NOMO-1 treated with DMSO at 0.1 percent for 48 hours (cell line): Measurements from ENCODE around the gene TGM3.
A peak's percentile ranks its signal among the peaks of the same experiment; 100 is the strongest.

Source experiments
- DNase-seq: peaks from one replicate; lab custom pipeline; 2025; ENCODE audit not compliant: unreplicated experiment; lab: John Stamatoyannopoulos, UW

The TGM3 gene

DNA sequence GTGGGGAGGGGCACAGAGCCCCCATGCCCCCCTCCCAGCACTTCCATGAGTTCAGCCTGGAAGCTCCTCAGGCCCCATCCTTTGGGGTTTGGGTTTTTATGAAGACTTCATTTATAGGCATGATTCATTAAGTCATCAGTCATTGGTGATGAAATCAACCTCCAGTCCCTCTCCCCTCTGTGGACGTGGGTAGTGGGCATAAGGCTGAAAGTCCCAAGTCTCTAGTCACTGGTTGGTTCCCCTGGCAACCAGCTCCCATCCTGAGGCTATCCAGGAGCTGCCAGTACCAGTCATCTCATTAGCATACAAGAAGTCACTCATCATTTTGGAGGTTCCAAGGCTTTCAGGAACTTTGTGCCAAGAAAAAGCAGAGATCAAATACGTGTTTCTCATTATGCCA lies 9.2 kb downstream of the TGM3 start:
- DNase-seq, result no peak

DNA sequence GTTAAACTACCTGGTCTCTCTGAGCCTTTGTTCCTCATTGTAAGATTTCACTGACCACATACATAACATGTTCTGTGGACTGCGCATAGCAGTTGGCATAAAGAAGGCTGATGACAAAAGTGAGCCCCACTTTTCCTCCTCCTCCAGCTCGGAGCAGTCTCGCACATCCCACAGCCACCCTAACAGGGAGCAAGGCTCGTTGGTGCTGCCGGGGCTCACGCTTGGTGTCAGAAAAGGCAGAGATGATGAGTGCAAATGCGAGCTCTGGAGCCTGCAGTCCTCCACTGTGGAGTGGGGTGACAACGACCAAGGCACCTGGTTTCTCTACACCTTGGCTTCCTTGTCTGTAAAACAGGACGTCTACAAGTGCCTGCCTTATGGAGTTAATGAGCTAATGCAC lies 9.7 kb downstream of the TGM3 start:
- DNase-seq, result no peak

DNA sequence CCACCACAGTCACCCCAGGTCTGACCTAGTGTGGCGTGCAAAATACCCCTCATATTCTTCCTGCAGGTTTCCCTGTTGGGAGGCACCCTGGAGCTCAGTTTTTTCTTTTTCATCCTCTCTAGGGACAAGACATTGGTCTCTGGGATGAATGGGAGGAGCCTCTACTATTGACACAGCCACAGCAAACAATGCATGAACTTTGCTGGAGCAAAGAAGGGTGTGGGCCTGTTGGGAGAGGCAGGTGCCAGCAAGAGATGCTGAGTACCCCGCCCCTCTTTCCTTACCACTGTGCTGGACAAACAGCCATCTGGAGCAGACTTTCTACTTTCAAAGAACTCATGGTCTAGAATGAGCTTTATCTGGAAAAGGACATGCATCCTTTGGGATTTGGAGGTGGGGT lies 10.1 kb downstream of the TGM3 start:
- DNase-seq, result no peak

DNA sequence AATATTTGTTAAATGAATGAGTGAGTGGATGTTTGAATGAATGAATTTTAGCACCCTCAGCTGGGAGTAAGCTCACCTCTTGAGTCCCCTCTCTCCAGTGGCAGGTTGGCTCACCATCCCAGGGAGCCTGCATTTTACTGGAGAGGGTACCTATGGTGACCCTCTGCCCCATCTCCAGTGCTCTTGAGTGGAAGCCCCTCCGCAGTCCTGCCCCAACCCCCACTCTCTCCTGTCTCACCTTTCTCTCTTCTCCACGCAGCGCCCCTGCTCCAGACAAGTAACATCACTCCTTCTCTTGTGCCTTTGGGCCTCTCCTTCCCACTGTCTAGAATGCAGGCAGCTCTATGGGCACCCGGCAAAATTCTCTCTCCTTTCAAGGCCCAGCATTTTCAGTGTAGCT lies 11.3 kb downstream of the TGM3 start:
- DNase-seq, result no peak

DNA sequence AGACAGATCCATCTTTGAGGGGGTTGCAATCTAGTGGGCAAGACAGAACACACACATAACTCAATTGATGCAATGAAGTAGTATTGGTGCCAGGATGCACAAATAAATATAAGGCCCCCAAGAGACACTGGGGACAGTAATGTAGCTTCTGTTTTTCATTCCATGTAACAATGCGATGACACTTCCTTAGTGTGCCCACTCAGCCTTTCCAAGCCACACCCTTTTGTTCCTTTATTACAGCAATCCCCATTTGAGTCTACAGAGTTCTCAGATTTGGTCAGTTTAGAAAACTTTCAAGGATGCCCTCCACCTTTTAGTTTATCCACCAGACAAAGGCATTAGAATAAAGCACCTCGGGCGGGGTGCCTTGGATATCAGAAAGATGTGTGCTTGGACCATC lies 15.5 kb downstream of the TGM3 start:
- DNase-seq, result no peak

DNA sequence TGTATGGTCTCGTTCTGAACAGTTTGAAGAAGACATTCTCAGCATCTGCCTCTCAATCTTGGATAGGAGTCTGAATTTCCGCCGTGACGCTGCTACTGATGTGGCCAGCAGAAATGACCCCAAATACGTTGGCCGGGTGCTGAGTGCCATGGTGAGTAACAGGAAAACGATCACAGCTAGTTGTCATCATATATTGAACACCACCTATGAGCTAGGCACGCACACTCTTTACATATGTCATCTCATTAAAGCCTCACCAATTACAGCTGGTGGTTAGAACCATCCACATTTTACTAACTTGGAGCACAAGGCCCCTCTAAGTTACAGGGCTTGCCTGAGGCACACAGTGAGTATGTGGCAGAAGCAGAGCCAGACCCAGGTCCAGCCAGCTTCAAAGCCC lies 17.1 kb downstream of the TGM3 start:
- no peak for DNase-seq

DNA sequence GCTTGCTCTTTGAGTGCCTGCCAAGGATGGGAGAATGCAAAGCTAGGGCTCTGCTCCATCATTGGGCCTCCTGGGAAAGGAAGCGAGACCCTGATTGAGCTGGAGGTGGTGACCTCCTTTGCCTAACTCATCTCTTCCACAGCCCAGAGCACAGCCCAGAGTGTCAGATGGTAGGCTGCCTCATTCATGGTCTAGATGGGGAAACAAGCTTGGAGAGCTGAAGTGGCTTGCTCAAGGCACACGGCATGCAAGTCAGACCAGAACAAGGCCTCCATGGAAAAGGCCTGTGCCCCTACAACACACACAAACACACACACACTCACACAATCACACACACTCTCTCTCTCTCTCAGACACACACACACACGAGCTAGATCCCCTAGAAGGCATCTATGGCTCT lies 17.5 kb downstream of the TGM3 start:
- no peak for DNase-seq

DNA sequence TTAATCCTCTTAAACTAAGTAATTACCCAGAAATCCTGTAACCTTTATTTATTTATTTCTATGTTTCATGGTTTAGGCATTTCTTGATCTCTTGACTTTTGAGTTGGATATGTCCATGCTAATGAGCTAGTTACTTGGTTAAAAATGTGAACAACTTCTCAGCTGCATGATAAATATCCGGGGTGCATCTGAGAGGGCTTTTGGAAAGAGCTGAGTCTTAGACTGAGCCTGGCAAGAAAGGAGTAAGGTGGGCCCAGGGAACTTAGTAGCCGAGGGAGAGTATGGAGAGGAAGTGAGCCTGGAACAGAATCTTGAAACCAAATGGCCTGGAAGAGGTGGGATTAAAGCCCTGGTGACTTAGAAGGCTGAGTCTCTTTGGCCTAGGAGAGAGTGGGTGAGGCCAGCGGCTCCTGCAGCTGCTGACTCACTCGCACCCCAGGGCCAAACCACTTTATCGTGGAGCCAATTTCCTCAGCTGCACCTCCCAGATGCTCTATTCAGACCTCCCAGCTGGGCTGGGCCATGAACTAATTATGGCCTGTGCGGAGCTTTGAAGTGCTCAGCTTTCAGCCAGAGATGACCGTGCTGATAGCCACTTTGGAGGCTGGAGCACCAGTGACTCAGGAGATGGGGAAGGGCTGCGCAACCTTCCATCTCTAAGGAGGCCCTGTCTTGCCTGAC lies 19.1 kb downstream of the TGM3 start:
- peak; percentile 85 for DNase-seq

DNA sequence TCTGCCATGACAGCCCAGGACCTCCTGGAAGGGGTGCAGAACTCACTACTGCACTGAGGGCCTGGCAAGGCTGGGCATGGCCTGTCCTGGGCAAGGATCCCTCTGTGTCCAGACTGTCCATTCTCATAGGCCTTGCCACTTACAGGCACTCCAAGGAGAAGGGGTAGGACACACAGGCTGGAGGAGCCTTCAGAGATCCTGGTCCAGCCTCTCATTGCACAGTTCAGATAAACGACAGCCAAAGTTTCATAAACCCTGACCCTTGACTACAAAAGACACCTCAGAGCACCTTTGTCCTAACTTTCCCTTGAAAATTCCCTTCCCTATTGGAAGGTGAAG lies 19.6 kb downstream of the TGM3 start:
- DNase-seq, result no peak

DNA sequence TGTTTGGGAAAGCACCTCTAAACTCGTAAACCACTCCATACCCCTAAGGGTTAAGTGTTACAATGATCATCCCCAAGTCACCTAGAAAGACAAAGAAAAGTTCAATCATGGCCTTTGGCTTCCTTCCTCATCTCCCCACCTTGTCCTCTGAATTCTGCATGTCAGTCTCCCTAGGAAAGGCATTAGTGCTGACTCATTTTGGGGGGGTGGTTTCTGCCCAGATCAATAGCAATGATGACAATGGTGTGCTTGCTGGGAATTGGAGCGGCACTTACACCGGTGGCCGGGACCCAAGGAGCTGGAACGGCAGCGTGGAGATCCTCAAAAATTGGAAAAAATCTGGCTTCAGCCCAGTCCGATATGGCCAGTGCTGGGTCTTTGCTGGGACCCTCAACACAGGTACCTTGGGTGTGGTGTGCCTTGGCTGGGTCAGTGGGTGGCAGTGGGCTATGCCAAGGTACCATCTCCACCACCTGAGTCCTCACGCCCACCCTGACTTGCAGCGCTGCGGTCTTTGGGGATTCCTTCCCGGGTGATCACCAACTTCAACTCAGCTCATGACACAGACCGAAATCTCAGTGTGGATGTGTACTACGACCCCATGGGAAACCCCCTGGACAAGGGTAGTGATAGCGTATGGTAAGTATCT lies 21.2 kb downstream of the TGM3 start:
- DNase-seq, result no peak

DNA sequence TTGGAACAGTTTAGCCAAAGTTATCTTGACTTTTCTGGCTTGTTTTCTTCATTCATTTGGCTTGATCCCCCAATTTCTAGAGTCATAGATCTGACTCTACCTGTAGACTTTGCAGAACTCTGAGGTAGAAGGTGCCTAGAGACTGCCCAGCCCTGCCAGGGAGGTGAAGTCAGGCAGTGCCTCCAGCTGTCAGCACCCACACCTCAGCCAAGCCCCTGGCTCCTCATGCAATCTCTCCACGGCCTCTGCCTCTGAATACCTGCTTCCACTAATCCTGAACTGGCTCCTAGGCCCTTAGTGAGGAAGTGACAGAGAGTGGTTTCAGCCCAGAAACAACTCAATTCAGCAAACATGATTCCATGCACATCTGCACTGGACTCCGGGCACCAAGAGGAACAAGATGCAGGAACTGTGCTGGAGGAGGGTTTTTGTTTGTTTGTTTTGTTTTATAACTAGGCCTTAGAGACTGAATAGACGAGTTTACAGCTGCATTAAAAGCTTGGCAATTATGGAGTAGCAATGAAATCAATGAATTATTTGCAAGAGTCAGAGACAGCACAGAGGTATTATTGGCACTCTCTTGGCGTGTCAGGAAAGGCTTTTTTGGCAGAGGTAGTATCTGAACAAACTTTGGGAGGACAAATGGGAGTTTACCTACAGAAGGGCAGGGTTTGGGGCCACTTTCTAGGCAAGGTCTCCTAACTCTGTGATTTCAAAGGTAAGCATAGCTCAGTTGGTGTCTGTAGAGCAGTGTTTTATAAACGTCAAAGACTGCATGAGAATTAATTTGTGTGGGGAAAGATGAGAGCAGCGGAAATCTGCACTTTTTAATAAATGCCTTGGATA lies 25.2 kb downstream of the TGM3 start:
- DNase-seq, result no peak

DNA sequence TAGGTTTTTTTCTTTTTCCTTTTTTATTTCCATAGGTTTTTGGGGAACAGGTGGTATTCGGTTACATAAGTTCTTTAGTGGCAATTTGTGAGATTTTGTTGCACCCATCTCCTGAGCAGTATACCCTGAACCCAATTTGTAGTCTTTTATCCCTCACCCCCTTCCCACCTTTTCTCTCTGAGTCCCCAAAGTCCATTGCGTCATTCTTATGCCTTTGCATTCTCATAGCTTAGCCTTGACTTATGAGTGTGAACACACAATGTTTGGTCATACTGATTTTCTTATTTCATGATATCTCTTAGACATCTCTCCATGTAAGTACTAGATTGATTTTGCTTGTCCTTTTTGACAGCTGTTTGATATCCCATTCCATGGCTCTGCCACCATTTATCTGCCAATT lies 27.2 kb downstream of the TGM3 start:
- no peak for DNase-seq

DNA sequence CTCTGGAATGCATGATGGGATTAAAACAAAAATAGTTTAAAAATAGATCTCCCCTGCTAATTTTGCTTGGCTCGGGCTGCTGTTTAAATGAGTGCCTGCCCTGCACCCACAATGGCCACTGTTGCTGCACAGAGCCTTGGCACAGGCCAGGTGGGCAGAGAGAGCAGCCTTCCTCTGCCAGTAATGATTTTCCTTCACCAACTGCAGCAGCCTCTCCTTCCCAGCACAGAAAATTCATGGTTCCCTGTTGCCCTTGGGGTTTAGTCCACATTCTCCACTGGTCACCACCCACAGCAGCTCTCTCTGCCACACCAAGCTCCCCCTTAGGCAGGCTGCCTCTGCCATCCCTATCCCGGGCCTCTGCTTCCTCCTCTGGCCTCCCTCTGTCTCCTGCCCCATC lies 30.2 kb downstream of the TGM3 start:
- DNase-seq, result no peak

DNA sequence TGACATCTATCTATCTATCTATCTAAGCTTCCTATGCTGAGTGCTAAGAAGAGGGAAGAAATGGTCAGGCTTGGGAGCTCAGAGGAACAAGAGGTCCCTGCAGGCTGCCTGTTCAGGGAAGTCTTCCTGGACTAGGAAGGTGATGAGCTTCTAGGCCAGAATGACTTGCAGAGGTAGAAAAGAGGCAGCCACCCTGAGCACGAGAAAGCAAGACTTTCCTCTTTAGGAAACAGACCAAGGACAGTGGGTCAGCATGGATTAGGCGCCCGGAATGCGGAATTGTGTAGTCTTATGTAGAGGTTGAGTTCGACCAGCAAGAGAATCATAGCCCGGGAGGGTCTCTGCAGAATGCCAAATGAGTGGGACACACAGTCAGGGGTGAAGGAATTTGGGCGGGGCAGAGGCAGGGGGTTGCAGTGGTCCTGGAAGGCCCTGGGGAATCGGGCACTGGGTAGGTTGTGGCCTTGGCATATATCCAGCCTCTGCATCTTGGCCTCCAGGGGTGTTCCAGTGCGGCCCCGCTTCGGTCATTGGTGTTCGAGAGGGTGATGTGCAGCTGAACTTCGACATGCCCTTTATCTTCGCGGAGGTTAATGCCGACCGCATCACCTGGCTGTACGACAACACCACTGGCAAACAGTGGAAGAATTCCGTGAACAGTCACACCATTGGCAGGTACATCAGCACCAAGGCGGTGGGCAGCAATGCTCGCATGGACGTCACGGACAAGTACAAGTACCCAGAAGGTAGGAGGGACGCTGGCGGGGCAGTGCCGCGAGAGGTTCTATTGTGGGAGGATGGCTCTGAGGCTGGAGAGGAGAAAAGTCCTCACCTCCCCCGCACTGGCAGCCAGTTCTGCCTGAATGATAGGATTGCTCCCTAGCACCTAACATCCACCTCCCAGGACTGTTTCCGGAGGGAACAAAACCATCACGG lies 32.1 kb downstream of the TGM3 start:
- DNase-seq, result no peak

DNA sequence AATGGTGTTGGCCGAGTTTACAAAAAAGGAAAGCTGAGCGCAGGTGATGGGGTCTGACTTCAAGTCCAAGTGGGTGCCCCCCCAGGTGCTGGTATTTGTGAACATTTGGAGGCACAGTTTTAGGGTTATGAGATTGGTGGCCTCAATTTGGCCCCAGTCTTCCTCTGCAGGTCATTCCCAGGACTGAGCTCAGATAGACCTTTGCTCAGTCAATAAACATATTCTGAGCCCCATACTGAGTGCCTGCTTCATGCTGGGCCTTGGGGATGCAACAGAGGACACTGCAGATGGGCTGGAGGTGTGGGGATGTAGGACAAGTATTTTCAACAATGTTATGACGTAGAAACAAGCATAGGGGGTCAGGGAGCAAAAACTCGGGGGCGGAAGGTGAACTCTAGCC lies 33.5 kb downstream of the TGM3 start:
- DNase-seq, result no peak

DNA sequence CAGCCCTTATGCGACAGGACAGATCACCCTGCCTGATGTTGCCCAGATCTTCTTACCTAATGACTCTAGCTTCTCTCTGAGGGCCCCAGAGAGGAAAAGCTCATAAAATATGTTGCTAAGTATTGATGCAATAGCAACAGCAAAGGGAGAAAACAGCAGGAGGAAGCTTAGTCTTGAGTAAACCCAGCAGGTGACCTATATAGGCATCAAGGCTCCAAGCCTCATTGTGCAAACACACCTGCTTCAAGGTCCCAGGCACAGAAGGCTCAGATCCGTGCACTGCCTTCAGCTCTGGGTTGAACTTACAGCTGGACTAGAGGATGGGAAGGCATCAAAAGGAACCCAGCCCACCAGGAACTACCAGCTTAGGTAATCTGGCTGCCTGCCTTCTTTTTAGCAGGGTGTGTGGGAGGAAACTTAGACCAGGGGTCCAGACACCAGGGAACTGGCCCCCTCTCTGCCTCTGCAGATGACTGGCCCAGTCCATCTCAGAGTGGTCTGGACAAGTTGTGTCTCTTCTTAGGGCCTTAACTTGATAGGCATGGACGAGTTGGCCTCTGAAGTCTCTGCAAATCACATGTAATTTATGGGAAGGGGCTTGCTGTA lies 34.4 kb downstream of the TGM3 start:
- peak; percentile 93 for DNase-seq

DNA sequence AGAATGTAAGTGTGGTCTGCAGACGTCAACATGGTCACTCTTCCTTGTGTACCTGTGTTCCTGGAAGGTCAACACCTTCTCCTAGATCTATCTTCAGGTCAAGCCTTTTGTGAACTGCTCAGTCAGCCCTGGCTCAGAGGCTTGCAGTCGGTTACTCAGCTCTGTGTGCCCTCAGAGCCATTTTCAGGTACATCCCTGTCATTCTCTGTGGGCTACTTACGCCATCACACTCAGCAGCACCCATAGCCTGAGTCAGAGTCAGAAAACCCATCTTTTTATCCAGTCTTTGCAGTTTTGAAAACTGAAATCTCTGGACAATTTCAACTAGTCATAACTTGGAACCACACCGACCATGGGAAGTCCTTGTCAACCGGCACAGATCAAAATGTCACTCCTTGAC lies 35.3 kb downstream of the TGM3 start:
- DNase-seq, result peak; percentile 7

DNA sequence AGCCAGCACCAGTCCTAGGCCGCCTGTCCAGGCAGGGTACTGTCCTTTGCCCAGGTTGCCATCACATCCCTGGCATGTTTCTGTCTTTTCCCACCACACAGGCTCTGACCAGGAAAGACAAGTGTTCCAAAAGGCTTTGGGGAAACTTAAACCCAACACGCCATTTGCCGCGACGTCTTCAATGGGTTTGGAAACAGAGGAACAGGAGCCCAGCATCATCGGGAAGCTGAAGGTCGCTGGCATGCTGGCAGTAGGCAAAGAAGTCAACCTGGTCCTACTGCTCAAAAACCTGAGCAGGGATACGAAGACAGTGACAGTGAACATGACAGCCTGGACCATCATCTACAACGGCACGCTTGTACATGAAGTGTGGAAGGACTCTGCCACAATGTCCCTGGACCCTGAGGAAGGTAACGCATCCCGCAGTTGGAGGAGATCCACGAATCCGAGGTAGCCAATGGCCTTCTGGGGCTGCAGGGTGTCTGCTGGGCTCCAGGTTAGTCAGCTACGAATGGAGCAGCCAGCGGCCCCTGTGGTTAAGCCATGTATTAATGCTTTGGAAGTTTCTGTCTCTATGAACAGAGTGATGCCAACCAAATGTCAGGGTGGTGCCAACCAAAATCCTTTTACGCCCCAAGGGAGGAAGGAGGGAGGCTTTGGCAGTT lies 36.2 kb downstream of the TGM3 start:
- no peak for DNase-seq

DNA sequence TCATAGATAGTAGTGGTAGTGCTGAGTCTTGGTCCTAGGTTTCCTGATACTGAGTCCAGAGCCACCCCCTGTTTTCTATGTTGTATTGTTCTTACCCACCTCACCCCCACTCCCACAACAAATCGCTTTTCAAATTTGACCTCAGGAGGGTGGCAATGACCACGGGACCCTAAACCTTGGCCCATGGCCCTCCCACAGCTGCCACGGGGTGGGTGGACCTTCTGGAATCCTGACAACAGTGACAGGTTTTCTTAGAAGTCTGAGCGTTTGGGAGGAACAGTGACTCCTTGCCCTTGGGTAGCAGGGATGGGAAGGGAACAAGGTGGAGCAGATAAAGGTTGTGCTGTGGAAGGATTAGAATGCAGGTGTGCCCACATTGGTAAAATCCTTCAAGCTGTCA lies 36.9 kb downstream of the TGM3 start:
- DNase-seq, result no peak

DNA sequence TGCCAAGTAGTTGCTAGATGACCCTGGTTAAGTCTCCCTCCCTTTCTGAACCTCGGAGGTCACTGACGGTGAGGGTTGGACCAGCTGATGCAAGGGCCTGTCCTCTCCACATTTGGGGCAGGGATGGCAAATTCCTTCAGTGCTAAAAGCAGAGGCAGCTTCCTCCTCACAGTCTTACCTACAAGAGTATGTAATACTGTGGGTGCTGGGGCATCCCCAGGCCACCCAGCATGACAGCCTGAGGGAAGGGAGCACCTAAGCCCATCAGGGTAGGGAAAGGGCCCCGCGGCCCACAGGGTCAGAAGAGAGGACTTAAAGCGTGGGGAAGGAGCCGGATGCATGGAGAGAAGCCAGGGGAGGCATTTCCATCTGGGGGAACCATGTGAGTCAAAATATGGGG lies 38.0 kb downstream of the TGM3 start:
- no peak for DNase-seq
